Suppressor macrophage treated with lipopolysaccharide for 1 hour (primary cell): ENCODE results near the gene FNDC3B.
"Not testable (repeated sequence)": the region's sequence is repeated elsewhere in the genome, so short reads cannot be mapped to it uniquely, and the experiment has no call there.

Experiments
- DNase-seq, 3 donors: peaks; one replicate each; pipeline ENCODE4 v3.0.0-alpha.2; 2020 to 2022

The FNDC3B gene

GRCh38 chr3:172352786-172353185 lies 313.4 kb downstream of the FNDC3B start:
- no peak for DNase-seq

- no peak for DNase-seq
Observed at GRCh38 chr3:172354931-172355499, 315.6 kb downstream of the FNDC3B start.

- peak in 1 of 3 donors; percentile 14 for DNase-seq
Observed at GRCh38 chr3:172355836-172356235, 316.5 kb downstream of the FNDC3B start.

- no peak for DNase-seq
Observed at GRCh38 chr3:172356427-172356826, 317.0 kb downstream of the FNDC3B start.

GRCh38 chr3:172357850-172358754 lies 318.7 kb downstream of the FNDC3B start:
- DNase-seq, result peak; percentile 50 to 75 (median 51)

GRCh38 chr3:172359231-172359630 lies 319.9 kb downstream of the FNDC3B start:
- DNase-seq, result no peak

GRCh38 chr3:172359996-172360395 lies 320.6 kb downstream of the FNDC3B start:
- no peak for DNase-seq

GRCh38 chr3:172362583-172362982 lies 323.2 kb downstream of the FNDC3B start:
- no peak for DNase-seq

GRCh38 chr3:172364374-172365027 lies 325.1 kb downstream of the FNDC3B start:
- no peak for DNase-seq

GRCh38 chr3:172365028-172365567 lies 325.7 kb downstream of the FNDC3B start:
- no peak for DNase-seq

- DNase-seq, result no peak
Observed at GRCh38 chr3:172367205-172368105, 328.1 kb downstream of the FNDC3B start.

- DNase-seq, result not testable (repeated sequence)
Observed at GRCh38 chr3:172368556-172368955, 329.2 kb downstream of the FNDC3B start.

- DNase-seq, result no peak
Observed at GRCh38 chr3:172369590-172370259, 330.3 kb downstream of the FNDC3B start.

- no peak for DNase-seq
Observed at GRCh38 chr3:172370419-172370818, 331.0 kb downstream of the FNDC3B start.

- no peak for DNase-seq
Observed at GRCh38 chr3:172371544-172371943, 332.2 kb downstream of the FNDC3B start.

- no peak for DNase-seq
Observed at GRCh38 chr3:172372895-172373294, 333.5 kb downstream of the FNDC3B start.

GRCh38 chr3:172373912-172374311 lies 334.5 kb downstream of the FNDC3B start:
- no peak for DNase-seq

GRCh38 chr3:172375206-172375850 lies 335.9 kb downstream of the FNDC3B start:
- DNase-seq, result no peak

GRCh38 chr3:172376402-172376801 lies 337.0 kb downstream of the FNDC3B start:
- DNase-seq, result no peak

- DNase-seq, result no peak
Observed at GRCh38 chr3:172376881-172377280, 337.5 kb downstream of the FNDC3B start.

- DNase-seq, result no peak
Observed at GRCh38 chr3:172378439-172378838, 339.1 kb downstream of the FNDC3B start.
